ENCODE measurements around the gene DCLK1. TPM values are rescaled to one million over a fixed set of nuclear protein-coding genes. Genes with fewer than 3 reads are reported as not detected.

DCLK1 gene
- total RNA-seq, 1 donor from 2014 or later, result under 0.01 TPM

DNA sequence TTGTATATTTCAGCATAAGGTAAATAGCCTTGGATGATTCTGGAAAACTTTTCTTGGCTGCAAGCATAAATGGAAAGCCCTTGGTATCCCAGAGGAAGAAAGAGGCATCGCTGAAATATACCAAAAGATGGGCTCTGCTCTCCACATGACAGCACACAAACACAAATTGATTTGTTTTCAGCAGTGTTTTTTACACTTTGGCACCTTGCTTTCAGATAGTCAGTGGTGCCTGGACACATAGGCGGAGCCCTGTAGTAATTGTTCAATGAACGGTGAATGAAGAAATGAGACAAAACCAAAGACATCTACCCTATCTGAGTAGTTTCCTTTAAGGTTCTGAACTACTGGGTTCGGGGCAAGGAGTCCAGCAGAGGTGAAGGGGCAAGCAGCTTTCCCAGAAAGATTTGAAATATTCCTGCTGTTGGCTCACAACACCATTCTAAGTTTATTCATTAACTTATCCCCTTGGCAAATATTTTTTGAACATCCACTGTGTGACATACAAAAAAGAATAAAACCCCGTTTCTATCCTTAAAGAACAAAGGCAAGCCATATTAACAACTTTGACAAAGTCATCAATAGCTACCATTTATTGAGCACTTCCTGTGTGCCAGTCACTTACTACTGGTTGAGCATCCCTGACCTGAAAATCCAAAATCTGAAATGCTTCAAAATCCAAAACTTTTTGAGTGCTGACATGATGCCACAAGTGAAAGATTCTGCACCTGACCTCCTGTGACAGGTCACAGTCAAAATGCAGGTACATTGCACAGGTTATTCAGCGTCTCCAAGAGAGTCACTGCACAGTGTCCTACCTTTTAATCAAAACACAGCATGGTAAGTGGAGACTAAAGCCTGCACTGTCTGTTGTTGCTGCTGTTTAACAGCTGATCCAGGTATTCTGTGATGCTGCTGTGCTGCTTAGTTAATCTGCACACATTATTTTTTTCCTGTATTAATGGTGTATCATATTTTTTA lies 238.1 kb downstream of the DCLK1 start:
- FAIRE-seq (no peak), DNase-seq (ENCODE audit: low read depth) (no peak)
- TF ChIP-seq, protein P1, sequence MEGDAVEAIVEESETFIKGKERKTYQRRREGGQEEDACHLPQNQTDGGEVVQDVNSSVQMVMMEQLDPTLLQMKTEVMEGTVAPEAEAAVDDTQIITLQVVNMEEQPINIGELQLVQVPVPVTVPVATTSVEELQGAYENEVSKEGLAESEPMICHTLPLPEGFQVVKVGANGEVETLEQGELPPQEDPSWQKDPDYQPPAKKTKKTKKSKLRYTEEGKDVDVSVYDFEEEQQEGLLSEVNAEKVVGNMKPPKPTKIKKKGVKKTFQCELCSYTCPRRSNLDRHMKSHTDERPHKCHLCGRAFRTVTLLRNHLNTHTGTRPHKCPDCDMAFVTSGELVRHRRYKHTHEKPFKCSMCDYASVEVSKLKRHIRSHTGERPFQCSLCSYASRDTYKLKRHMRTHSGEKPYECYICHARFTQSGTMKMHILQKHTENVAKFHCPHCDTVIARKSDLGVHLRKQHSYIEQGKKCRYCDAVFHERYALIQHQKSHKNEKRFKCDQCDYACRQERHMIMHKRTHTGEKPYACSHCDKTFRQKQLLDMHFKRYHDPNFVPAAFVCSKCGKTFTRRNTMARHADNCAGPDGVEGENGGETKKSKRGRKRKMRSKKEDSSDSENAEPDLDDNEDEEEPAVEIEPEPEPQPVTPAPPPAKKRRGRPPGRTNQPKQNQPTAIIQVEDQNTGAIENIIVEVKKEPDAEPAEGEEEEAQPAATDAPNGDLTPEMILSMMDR (IDR thresholded peaks at IDR 0.05; ENCODE audit: insufficient read depth, low read length, severe bottlenecking), result no peak
- H3K27me3 ChIP-seq (ENCODE audit: control insufficient read depth, insufficient read depth, low read length), result no peaks in the 10 kb centered on the region
- H3K4me3 ChIP-seq (ENCODE audit: low read depth, low read length), result no peak overlapping the region
- H3K36me3 ChIP-seq (ENCODE audit: control insufficient read depth, insufficient read depth, low read length), result no peaks in the 10 kb centered on the region

DNA sequence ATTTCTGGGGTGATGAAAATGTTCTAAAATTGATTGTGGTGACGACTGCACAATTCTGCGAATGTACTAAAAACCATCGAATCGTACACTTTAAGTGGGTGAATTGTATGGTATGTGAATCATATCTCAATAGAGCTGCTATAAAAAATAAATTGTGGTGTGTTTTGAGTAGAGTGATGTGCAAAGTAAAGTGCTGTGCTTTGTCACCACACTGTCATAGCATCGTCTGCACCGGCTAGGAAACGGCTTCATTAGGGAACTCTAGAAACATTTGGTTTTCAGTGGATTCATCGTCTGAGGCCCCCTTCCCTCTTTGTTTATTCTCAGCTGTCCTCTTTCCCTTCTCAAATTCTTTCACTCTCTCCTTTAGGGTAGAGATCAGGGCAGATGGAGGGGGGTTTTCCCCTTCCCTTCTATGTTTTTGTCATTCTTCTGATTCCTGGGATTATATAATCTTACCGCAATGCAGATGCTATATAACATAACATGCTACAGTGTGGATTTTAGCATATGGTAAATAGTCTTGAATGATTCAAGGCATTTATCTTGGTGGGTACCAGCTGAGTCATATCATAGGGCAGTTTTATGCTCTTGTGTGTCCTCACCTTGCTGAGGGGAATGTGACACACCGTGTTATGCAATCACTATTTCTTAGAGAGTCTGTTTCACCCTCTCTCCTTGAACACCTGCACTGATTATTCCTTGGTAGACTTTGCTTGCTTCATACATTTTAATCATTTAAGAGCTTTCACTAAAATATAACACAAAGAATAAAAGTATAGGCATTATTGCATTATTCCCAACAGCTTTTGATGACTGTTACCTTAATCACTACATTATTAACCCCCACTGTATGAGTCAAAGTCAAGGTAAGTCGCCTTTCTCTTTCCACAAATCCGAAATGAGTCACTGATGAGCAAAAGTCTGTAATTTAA lies 239.4 kb downstream of the DCLK1 start:
- DNase-seq (ENCODE audit: low read depth) (peak; percentile 98), FAIRE-seq (no peak)
- Histone ChIP-seq H3K4me3 (ENCODE audit: low read depth, low read length) (no peak overlapping the region), H3K36me3 (ENCODE audit: control insufficient read depth, insufficient read depth, low read length) (no peaks in the 10 kb centered on the region), H3K27me3 (ENCODE audit: control insufficient read depth, insufficient read depth, low read length) (no peaks in the 10 kb centered on the region)
- TF ChIP-seq, protein P1 (IDR thresholded peaks at IDR 0.05; ENCODE audit: insufficient read depth, low read length, severe bottlenecking), result no peak

DNA sequence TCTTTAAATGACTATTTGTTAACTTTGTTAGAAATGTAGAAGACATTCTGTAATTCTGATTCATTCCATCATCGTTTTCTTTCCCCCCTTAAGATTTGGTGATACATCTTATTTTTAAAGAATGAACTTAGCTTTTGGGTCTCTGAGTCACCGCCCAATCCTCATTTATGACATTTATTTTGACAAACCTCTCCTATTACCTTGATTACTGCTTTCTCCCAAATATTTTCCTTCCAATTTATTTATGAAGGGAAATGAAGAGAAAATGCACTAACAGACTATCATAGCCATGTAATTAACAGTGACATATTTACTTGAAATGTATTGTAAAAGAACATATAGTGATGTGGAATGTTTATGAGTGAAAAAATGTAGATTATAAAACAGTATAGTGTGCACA lies 241.6 kb downstream of the DCLK1 start:
- FAIRE-seq, result no peak
- TF ChIP-seq, protein P1 (IDR thresholded peaks at IDR 0.05; ENCODE audit: insufficient read depth, low read length, severe bottlenecking), result no peak
- no peak for DNase-seq (ENCODE audit: low read depth)

DNA sequence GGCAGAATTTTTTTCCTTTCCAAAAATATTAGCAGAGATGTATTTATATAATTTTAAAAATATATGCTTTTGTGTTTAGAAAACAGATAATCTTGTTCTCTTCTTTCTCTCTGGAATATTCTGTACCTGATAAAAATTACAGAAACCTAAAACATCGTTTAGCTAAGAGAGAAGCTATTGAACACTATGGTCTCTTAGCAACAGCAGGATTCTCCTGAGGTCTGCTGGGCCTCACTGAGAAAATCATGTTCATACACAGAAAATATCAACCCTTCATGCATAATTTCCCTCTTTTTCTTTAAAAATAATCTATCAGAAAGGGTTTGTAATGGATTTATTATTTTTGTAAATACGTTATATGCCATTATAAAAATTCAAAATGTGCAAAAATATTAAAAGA lies 242.2 kb downstream of the DCLK1 start:
- Histone ChIP-seq H3K27me3 (ENCODE audit: control insufficient read depth, insufficient read depth, low read length) (no peaks in the 10 kb centered on the region), H3K4me3 (ENCODE audit: low read depth, low read length) (no peak overlapping the region), H3K36me3 (ENCODE audit: control insufficient read depth, insufficient read depth, low read length) (no peaks in the 10 kb centered on the region)
- no peak for DNase-seq (ENCODE audit: low read depth)
- no peak for FAIRE-seq
- TF ChIP-seq, protein P1 (IDR thresholded peaks at IDR 0.05; ENCODE audit: insufficient read depth, low read length, severe bottlenecking), result no peak

More for the DNA sequence above, 241.6 kb downstream of the DCLK1 start:
- Histone ChIP-seq H3K27me3 (ENCODE audit: control insufficient read depth, insufficient read depth, low read length) (no peaks in the 10 kb centered on the region), H3K36me3 (ENCODE audit: control insufficient read depth, insufficient read depth, low read length) (no peaks in the 10 kb centered on the region), H3K4me3 (ENCODE audit: low read depth, low read length) (no peak overlapping the region)

DNA sequence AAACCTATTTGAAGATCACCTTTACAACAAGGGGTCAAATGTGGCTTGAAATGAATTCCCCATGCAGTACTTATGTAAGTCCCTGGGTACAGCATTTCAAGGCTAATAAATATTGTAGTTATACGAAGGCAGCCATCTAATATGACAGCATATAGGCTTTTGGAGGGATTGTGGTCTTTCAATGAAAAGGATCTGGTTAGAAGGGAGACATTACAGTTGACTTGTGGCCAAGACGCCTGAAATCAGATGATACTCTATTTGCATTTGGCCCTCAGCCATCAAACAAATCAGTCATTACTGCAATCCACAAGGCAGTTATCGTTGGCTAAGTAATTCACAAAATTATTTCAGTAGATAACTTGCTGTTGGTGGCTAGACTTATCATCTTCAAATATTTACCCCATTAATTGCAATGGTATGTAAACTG lies 242.7 kb downstream of the DCLK1 start:
- FAIRE-seq, result no peak
- no peak overlapping the region for H3K4me3 ChIP-seq (ENCODE audit: low read depth, low read length)
- no peaks in the 10 kb centered on the region for H3K27me3 ChIP-seq (ENCODE audit: control insufficient read depth, insufficient read depth, low read length)
- peak; percentile 26 for DNase-seq (ENCODE audit: low read depth)
- TF ChIP-seq, protein P1 (IDR thresholded peaks at IDR 0.05; ENCODE audit: insufficient read depth, low read length, severe bottlenecking), result no peak
- H3K36me3 ChIP-seq (ENCODE audit: control insufficient read depth, insufficient read depth, low read length), result no peaks in the 10 kb centered on the region
